ENCODE measurements around the gene RNF157.

Gene RNF157

GRCh38 chr17:76123749-76124581 lies 116.3 kb downstream of the RNF157 start:
- no peak for DNase-seq (ENCODE audit: low read depth in 2 of 2)

- no peak for DNase-seq (ENCODE audit: low read depth in 2 of 2)
Observed at GRCh38 chr17:76123191-76123499, 117.1 kb downstream of the RNF157 start.

GRCh38 chr17:76122431-76123190 lies 117.7 kb downstream of the RNF157 start:
- no peak for DNase-seq (ENCODE audit: low read depth in 2 of 2)

GRCh38 chr17:76121932-76122430 lies 118.3 kb downstream of the RNF157 start:
- DNase-seq (ENCODE audit: low read depth in 2 of 2) = no peak

GRCh38 chr17:76120658-76121008 lies 119.7 kb downstream of the RNF157 start:
- no peak for DNase-seq (ENCODE audit: low read depth in 2 of 2)

- no peak for DNase-seq (ENCODE audit: low read depth in 2 of 2)
Observed at GRCh38 chr17:76119409-76120371, 120.6 kb downstream of the RNF157 start.

GRCh38 chr17:76115138-76115754 lies 125.0 kb downstream of the RNF157 start:
- no peak for DNase-seq (ENCODE audit: low read depth in 2 of 2)

- peak; percentile 35 to 39 for DNase-seq (ENCODE audit: low read depth in 2 of 2)
Observed at GRCh38 chr17:76111956-76112355, 128.3 kb downstream of the RNF157 start.

- no peak for DNase-seq (ENCODE audit: low read depth in 2 of 2)
Observed at GRCh38 chr17:76107509-76107908, 132.8 kb downstream of the RNF157 start.

- DNase-seq (ENCODE audit: low read depth in 2 of 2) = peak; percentile 58 to 59
Observed at GRCh38 chr17:76106703-76107102, 133.6 kb downstream of the RNF157 start.

GRCh38 chr17:76104896-76105231 lies 135.4 kb downstream of the RNF157 start:
- no peak for DNase-seq (ENCODE audit: low read depth in 2 of 2)

- no peak for DNase-seq (ENCODE audit: low read depth in 2 of 2)
Observed at GRCh38 chr17:76104140-76104895, 136.0 kb downstream of the RNF157 start.

GRCh38 chr17:76103274-76104139 lies 136.8 kb downstream of the RNF157 start, which contains the start of gene EXOC7:
EXOC7 (minus strand) TSS chr17:76103787; CDS start chr17:76103692, 95 bp downstream.
- peak; percentile 70 to 80 for DNase-seq (ENCODE audit: low read depth in 2 of 2)

- no peak for DNase-seq (ENCODE audit: low read depth in 2 of 2)
Observed at GRCh38 chr17:76102944-76103273, 137.4 kb downstream of the RNF157 start.

- DNase-seq (ENCODE audit: low read depth in 2 of 2) = no peak
Observed at GRCh38 chr17:76097716-76098295, 142.5 kb downstream of the RNF157 start.

GRCh38 chr17:76095943-76096342 lies 144.3 kb downstream of the RNF157 start:
- no peak for DNase-seq (ENCODE audit: low read depth in 2 of 2)

- DNase-seq (ENCODE audit: low read depth in 2 of 2) = no peak
Observed at GRCh38 chr17:76094046-76094445, 146.2 kb downstream of the RNF157 start.

GRCh38 chr17:76092526-76093413 lies 147.5 kb downstream of the RNF157 start:
- DNase-seq (ENCODE audit: low read depth in 2 of 2) = no peak
